GM23338 (cell line): ENCODE results near the gene ARRB1. TPM values are rescaled to one million over a fixed set of nuclear protein-coding genes. Genes with fewer than 3 reads are reported as not detected.

Source experiments
- ATAC-seq: fragments of 200-7000 bp; cut with Tn5 transposase; 3 replicates; pipeline ENCODE4 v1.9.1; 2020
- DNase-seq: peaks from one replicate; pipeline ENCODE4 v3.0.0-alpha.2; 2015; ENCODE audit warnings: low spot score
- H2AFZ ChIP-seq: fragments of 200-600 bp; sonication (generic); 2 replicates; pipeline ENCODE4 v1.8.0; 2016; ENCODE audit warnings: antibody characterized with exemption, mild to moderate bottlenecking, moderate library complexity
- H3F3A ChIP-seq: fragments of 200-600 bp; sonication (generic); replicated peaks from 2 replicates; pipeline ENCODE4 v1.8.0; 2017; ENCODE audit warnings: antibody characterized with exemption, mixed run types, low read depth
- H3K27ac ChIP-seq: fragments of 200-600 bp; sonication (generic); 2 replicates; pipeline ENCODE4 v1.6.1; 2016; ENCODE audit warnings: low read depth
- H3K27me3 ChIP-seq: fragments of 200-600 bp; sonication (generic); 2 replicates; pipeline ENCODE4 v1.8.0; 2016; ENCODE audit warnings: mild to moderate bottlenecking, mixed run types, moderate library complexity; ENCODE audit not compliant: insufficient read depth
- H3K36me3 ChIP-seq: fragments of 200-600 bp; sonication (generic); 2 replicates; pipeline ENCODE4 v1.8.0; 2016; ENCODE audit warnings: mild to moderate bottlenecking; ENCODE audit not compliant: insufficient read depth
- H3K4me1 ChIP-seq: fragments of 200-600 bp; sonication (generic); 2 replicates; pipeline ENCODE4 v1.8.0; 2016; ENCODE audit warnings: mild to moderate bottlenecking, moderate library complexity; ENCODE audit not compliant: insufficient read depth
- H3K4me2 ChIP-seq: fragments of 200-600 bp; sonication (generic); 2 replicates; pipeline ENCODE4 v1.7.1; 2017; ENCODE audit warnings: mixed run types
- H3K4me3 ChIP-seq: fragments of 200-600 bp; sonication (generic); 2 replicates; pipeline ENCODE4 v1.6.1; 2016; ENCODE audit warnings: mixed run types
- H3K79me2 ChIP-seq: fragments of 200-600 bp; sonication (generic); replicated peaks from 2 replicates; pipeline ENCODE4 v1.8.0; 2017; ENCODE audit warnings: mild to moderate bottlenecking; ENCODE audit not compliant: insufficient read depth
- H3K9me2 ChIP-seq: fragments of 200-600 bp; sonication (generic); 2 replicates; pipeline ENCODE4 v1.8.0; 2017; ENCODE audit not compliant: insufficient read depth
- H4K20me1 ChIP-seq: fragments of 200-600 bp; sonication (generic); replicated peaks from 2 replicates; pipeline ENCODE4 v1.8.0; 2017; ENCODE audit warnings: mild to moderate bottlenecking; ENCODE audit not compliant: insufficient read depth
- H3K27ac Mint-ChIP-seq: 2 replicates; pipeline ENCODE4 v1.8.0; 2020; ENCODE audit warnings: inconsistent platforms, mild to moderate bottlenecking, moderate library complexity, mixed read lengths
- H3K27me3 Mint-ChIP-seq: 3 replicates; pipeline ENCODE4 v1.8.0; 2022; ENCODE audit warnings: low read depth, mild to moderate bottlenecking, moderate library complexity, mixed read lengths, inconsistent platforms; ENCODE audit not compliant: insufficient read depth, poor library complexity
- H3K36me3 Mint-ChIP-seq: 3 replicates; pipeline ENCODE4 v1.8.0; 2021; ENCODE audit warnings: low read depth, mild to moderate bottlenecking, inconsistent platforms, moderate library complexity, mixed read lengths
- H3K4me1 Mint-ChIP-seq: 3 replicates; pipeline ENCODE4 v1.8.0; 2020; ENCODE audit warnings: mild to moderate bottlenecking, inconsistent platforms, mixed read lengths
- H3K4me3 Mint-ChIP-seq: 3 replicates; pipeline ENCODE4 v1.8.0; 2021; ENCODE audit warnings: moderate library complexity, mild to moderate bottlenecking, inconsistent platforms, mixed read lengths
- H3K9me3 Mint-ChIP-seq: 3 replicates; pipeline ENCODE4 v1.8.0; 2020; ENCODE audit warnings: moderate library complexity, mild to moderate bottlenecking, inconsistent platforms, mixed read lengths
- CREB1 ChIP-seq: fragments of 250-450 bp; sonication (Bioruptor Pico); IDR thresholded peaks from 2 replicates; pipeline ENCODE4 v1.5.0; 2020; ENCODE audit warnings: low read depth, mild to moderate bottlenecking, moderate library complexity
- ETS1 ChIP-seq: IDR thresholded peaks from 2 replicates; pipeline ENCODE4 v1.6.1; 2016; ENCODE audit warnings: antibody characterized with exemption
- EZH2 ChIP-seq: fragments of 200-600 bp; sonication (generic); IDR thresholded peaks from one replicate; pipeline ENCODE4 v1.8.0; 2017; ENCODE audit warnings: antibody characterized with exemption, mild to moderate bottlenecking, low read depth; ENCODE audit not compliant: unreplicated experiment
- EZH2phosphoT487 ChIP-seq: fragments of 200-600 bp; sonication (generic); IDR thresholded peaks from one replicate; pipeline ENCODE4 v1.8.1; 2018; ENCODE audit warnings: antibody characterized with exemption; ENCODE audit not compliant: unreplicated experiment
- JUNB ChIP-seq: IDR thresholded peaks from one replicate; pipeline ENCODE4 v1.6.1; 2016; ENCODE audit warnings: antibody characterized with exemption; ENCODE audit not compliant: unreplicated experiment
- POLR2AphosphoS5 ChIP-seq: IDR thresholded peaks from 2 replicates; pipeline ENCODE4 v1.6.1; 2016; ENCODE audit warnings: antibody characterized with exemption, low read depth
- REST ChIP-seq: IDR thresholded peaks from one replicate; pipeline ENCODE4 v1.6.1; 2018; ENCODE audit warnings: antibody characterized with exemption; ENCODE audit not compliant: unreplicated experiment
- STAT1 ChIP-seq: IDR thresholded peaks from one replicate; pipeline ENCODE4 v1.6.1; 2016; ENCODE audit warnings: antibody characterized with exemption; ENCODE audit not compliant: unreplicated experiment
- ZNF114 ChIP-seq: fragments of 250-450 bp; sonication (Bioruptor Pico); IDR thresholded peaks from 2 replicates; pipeline ENCODE4 v1.5.0; 2020; ENCODE audit warnings: mild to moderate bottlenecking, moderate library complexity
- ZNF331 ChIP-seq: fragments of 250-450 bp; sonication (Bioruptor Pico); IDR thresholded peaks from 2 replicates; pipeline ENCODE4 v1.5.0; 2020; ENCODE audit warnings: low read depth, mild to moderate bottlenecking, moderate library complexity
- polyA plus RNA-seq: library from polyadenylated mRNA; unstranded; fragments of >200 nt; fragmentation: Nextera tagmentation; extraction: Ambion mirVana; gene quantifications from 2 replicates; pipeline ENCODE4 v1.2.1, GENCODE V29; 2016
- total RNA-seq: library from RNA; depleted of rRNA; stranded (reverse); fragments of >200 nt; shearing (Covaris generic); gene quantifications from 2 replicates; pipeline ENCODE4 v1.2.3, GENCODE V29; 2014
- TF ChIP-seq, protein P1 (sequence below), 2 experiments: fragments of 200-600 bp in 1 of 2; sonication (generic) in 1 of 2; conservative IDR thresholded peaks; 2 replicates each; pipeline versions ENCODE4 v1.5.1 to v1.6.1; 2016 to 2017; ENCODE audit warnings: antibody characterized with exemption in 2 of 2, low read depth in 2 of 2, mild to moderate bottlenecking in 2 of 2, moderate library complexity in 1 of 2

ARRB1 gene
- total and polyA plus RNA-seq, 2 experiments from 2014 or later: 6.3 to 11.1 TPM

GRCh38 chr11:75254326-75254725 lies 97.1 kb downstream of the ARRB1 start:
- no peaks in the 10 kb centered on the region for H3K4me1 Mint-ChIP-seq
- Histone ChIP-seq H3K36me3 (no peaks in the 10 kb centered on the region), H3K4me2 (no peak overlapping the region), H3K9me2 (no peaks in the 10 kb centered on the region), H3K4me3 (no peak overlapping the region), H3K79me2 (no peaks in the 10 kb centered on the region), H3K4me1 (no peaks in the 10 kb centered on the region), H4K20me1 (no peaks in the 10 kb centered on the region; the same call in 1 of the 2 replicates), H3F3A (no peaks in the 10 kb centered on the region), H3K27ac (no peak overlapping the region), H2AFZ (no peak overlapping the region), H3K27me3 (no peaks in the 10 kb centered on the region)
- peaks cover 13% of the 10 kb centered on the region for H3K27me3 Mint-ChIP-seq
- DNase-seq (no peak), ATAC-seq (no peak)
- H3K36me3 Mint-ChIP-seq: no peaks in the 10 kb centered on the region
- H3K4me3 Mint-ChIP-seq: no peak overlapping the region
- H3K9me3 Mint-ChIP-seq: peaks cover 18% of the 10 kb centered on the region
- no peak overlapping the region for H3K27ac Mint-ChIP-seq
- TF ChIP-seq JUNB (no peak), EZH2phosphoT487 (no peak), POLR2AphosphoS5 (no peak), ZNF331 (CRISPR knock-in tag) (no peak), CREB1 (CRISPR knock-in tag) (no peak), ETS1 (no peak), REST (no peak), ZNF114 (CRISPR knock-in tag) (no peak)

GRCh38 chr11:75249704-75250103 lies 101.8 kb downstream of the ARRB1 start:
- DNase-seq: no peak
- Histone ChIP-seq H3K27me3 (peaks cover 7% of the 10 kb centered on the region), H3K4me2 (no peak overlapping the region), H3K4me1 (no peaks in the 10 kb centered on the region), H3K27ac (no peak overlapping the region), H3F3A (no peaks in the 10 kb centered on the region), H3K79me2 (no peaks in the 10 kb centered on the region), H2AFZ (no peak overlapping the region), H3K4me3 (no peak overlapping the region), H3K36me3 (no peaks in the 10 kb centered on the region), H4K20me1 (no peaks in the 10 kb centered on the region), H3K9me2 (0 out of 2 replicates have a peak, but pooled peaks cover 2% of the 10 kb centered on the region)
- Mint-ChIP-seq H3K4me1 (no peaks in the 10 kb centered on the region), H3K36me3 (no peaks in the 10 kb centered on the region), H3K4me3 (no peak overlapping the region), H3K27ac (no peak overlapping the region), H3K27me3 (peaks cover 11% of the 10 kb centered on the region), H3K9me3 (peaks cover 18% of the 10 kb centered on the region)
- no peak for ATAC-seq
- TF ChIP-seq EZH2 (no peak), CREB1 (CRISPR knock-in tag) (no peak), ZNF331 (CRISPR knock-in tag) (no peak), ETS1 (no peak), STAT1 (no peak), JUNB (no peak)
- TF ChIP-seq, protein P1, sequence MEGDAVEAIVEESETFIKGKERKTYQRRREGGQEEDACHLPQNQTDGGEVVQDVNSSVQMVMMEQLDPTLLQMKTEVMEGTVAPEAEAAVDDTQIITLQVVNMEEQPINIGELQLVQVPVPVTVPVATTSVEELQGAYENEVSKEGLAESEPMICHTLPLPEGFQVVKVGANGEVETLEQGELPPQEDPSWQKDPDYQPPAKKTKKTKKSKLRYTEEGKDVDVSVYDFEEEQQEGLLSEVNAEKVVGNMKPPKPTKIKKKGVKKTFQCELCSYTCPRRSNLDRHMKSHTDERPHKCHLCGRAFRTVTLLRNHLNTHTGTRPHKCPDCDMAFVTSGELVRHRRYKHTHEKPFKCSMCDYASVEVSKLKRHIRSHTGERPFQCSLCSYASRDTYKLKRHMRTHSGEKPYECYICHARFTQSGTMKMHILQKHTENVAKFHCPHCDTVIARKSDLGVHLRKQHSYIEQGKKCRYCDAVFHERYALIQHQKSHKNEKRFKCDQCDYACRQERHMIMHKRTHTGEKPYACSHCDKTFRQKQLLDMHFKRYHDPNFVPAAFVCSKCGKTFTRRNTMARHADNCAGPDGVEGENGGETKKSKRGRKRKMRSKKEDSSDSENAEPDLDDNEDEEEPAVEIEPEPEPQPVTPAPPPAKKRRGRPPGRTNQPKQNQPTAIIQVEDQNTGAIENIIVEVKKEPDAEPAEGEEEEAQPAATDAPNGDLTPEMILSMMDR (conservative IDR thresholded peaks at IDR 0.05; ENCODE audit: low read depth in 2 of 2): no peak
